GM19193 (cell line): ENCODE data around the gene FOXN3.

Experiments
- POLR2A ChIP-seq: IDR thresholded peaks from 4 replicates; pipeline ENCODE4 v1.6.1; 2011; ENCODE audit not compliant: insufficient read depth, insufficient read length; ENCODE audit errors: extremely low read depth

The FOXN3 gene

GRCh38 chr14:89209558-89209957 is 207.5 kb downstream of the FOXN3 start:
- TF ChIP-seq POLR2A: no peak

GRCh38 chr14:89207925-89208328 is 209.1 kb downstream of the FOXN3 start:
- TF ChIP-seq POLR2A: no peak

- TF ChIP-seq POLR2A: no peak
Measured at GRCh38 chr14:89206389-89207031, 210.5 kb downstream of the FOXN3 start.

- TF ChIP-seq POLR2A: no peak
Measured at GRCh38 chr14:89205137-89205740, 211.8 kb downstream of the FOXN3 start.

- no peak for TF ChIP-seq POLR2A
Measured at GRCh38 chr14:89202413-89203190, 214.4 kb downstream of the FOXN3 start.

GRCh38 chr14:89201645-89202044 is 215.4 kb downstream of the FOXN3 start:
- no peak for TF ChIP-seq POLR2A

GRCh38 chr14:89198544-89199329 is 218.3 kb downstream of the FOXN3 start:
- no peak for TF ChIP-seq POLR2A

GRCh38 chr14:89197623-89198022 is 219.4 kb downstream of the FOXN3 start:
- no peak for TF ChIP-seq POLR2A

GRCh38 chr14:89196545-89196944 is 220.5 kb downstream of the FOXN3 start:
- no peak for TF ChIP-seq POLR2A

GRCh38 chr14:89194376-89194775 is 222.7 kb downstream of the FOXN3 start:
- TF ChIP-seq POLR2A: no peak

GRCh38 chr14:89190765-89191513 is 226.1 kb downstream of the FOXN3 start:
- no peak for TF ChIP-seq POLR2A

GRCh38 chr14:89188492-89188891 is 228.5 kb downstream of the FOXN3 start:
- TF ChIP-seq POLR2A: no peak

- TF ChIP-seq POLR2A: no peak
Measured at GRCh38 chr14:89187501-89187900, 229.5 kb downstream of the FOXN3 start.

- no peak for TF ChIP-seq POLR2A
Measured at GRCh38 chr14:89186856-89187376, 230.1 kb downstream of the FOXN3 start.
